ENCODE data around the gene S100A8. TPM values are rescaled to one million over a fixed set of nuclear protein-coding genes. Genes with fewer than 3 reads are reported as not detected.
"Not testable (repeated sequence)": the region's sequence is repeated elsewhere in the genome, so short reads cannot be mapped to it uniquely, and the experiment has no call there.

The S100A8 gene
- polyA plus RNA-seq, 3 donors = 4,193 to 30,135 (median 27,689) TPM

- H3K79me2 ChIP-seq (ENCODE audit: insufficient read depth, low read length) = peaks cover 11% of the 10 kb centered on the region
- not testable (repeated sequence) for DNase-seq; H3K36me3 Mint-ChIP-seq; H3K27ac ChIP-seq (ENCODE audit: low read depth in 1 of 2, low read length in 2 of 2); H4K20me1 ChIP-seq (ENCODE audit: insufficient read depth, low read length); H3K9ac ChIP-seq (ENCODE audit: insufficient read depth, low read length, poor library complexity, severe bottlenecking); H3K27me3 ChIP-seq (ENCODE audit: control insufficient read depth in 2 of 2, insufficient read depth in 2 of 2, low read length in 2 of 2); H3K9me3 Mint-ChIP-seq; H3K9me3 ChIP-seq (replicated peaks in 1 of 2; ENCODE audit: control insufficient read depth in 1 of 2, insufficient read depth in 1 of 2, low read length in 2 of 2); H3K27ac Mint-ChIP-seq; H3K4me2 ChIP-seq (replicated peaks; ENCODE audit: extremely low read depth, low read length, poor library complexity, severe bottlenecking); H3K36me3 ChIP-seq (replicated peaks in 1 of 2; ENCODE audit: control insufficient read depth in 1 of 2, insufficient read depth in 2 of 2, low read length in 2 of 2); H2AFZ ChIP-seq (ENCODE audit: insufficient read depth, low read depth, low read length, poor library complexity, severe bottlenecking); H3K4me3 ChIP-seq (replicated peaks in 1 of 3; ENCODE audit: low read depth in 2 of 3, low read length in 3 of 3)
- Mint-ChIP-seq H3K4me1 (peaks cover 40% of the 10 kb centered on the region), H3K27me3 (ENCODE audit: low read depth in 3 of 3) (peaks cover 19 to 28% (median 24%) of the 10 kb centered on the region in 3 donors), H3K4me3 (peak overlapping the region in 1 of 2 donors; percentile 13)
- WGBS (ENCODE audit: insufficient coverage) = 94% methylated on average over 4 of the region's 6 CpGs
- intact Hi-C loops (cut with micrococcal nuclease) = loop anchor here in 1 of 2 donors (2.0 kb wide), 1 partner anchor 53 kb away; no protein-coding TSS in a partner anchor
- H3K4me1 ChIP-seq (ENCODE audit: control insufficient read depth in 1 of 2, insufficient read depth in 2 of 2, low read length in 2 of 2) = peaks cover 33 to 36% of the 10 kb centered on the region in 2 donors
Observed at GRCh38 chr1:153405825-153406599, 15.1 kb upstream of the S100A8 start.

- Histone ChIP-seq H3K9ac (ENCODE audit: insufficient read depth, low read length, poor library complexity, severe bottlenecking) (no peak overlapping the region), H3K4me1 (ENCODE audit: control insufficient read depth in 1 of 2, insufficient read depth in 2 of 2, low read length in 2 of 2) (peaks cover 39 to 42% of the 10 kb centered on the region in 2 donors), H3K4me2 (replicated peaks; ENCODE audit: extremely low read depth, low read length, poor library complexity, severe bottlenecking) (no peak overlapping the region), H2AFZ (ENCODE audit: insufficient read depth, low read depth, low read length, poor library complexity, severe bottlenecking) (no peak overlapping the region), H3K27me3 (ENCODE audit: control insufficient read depth in 2 of 2, insufficient read depth in 2 of 2, low read length in 2 of 2) (no peaks in the 10 kb centered on the region), H4K20me1 (ENCODE audit: insufficient read depth, low read length) (no peaks in the 10 kb centered on the region), H3K9me3 (replicated peaks in 1 of 2; ENCODE audit: control insufficient read depth in 1 of 2, insufficient read depth in 1 of 2, low read length in 2 of 2) (no peaks in the 10 kb centered on the region), H3K4me3 (replicated peaks in 1 of 3; ENCODE audit: low read depth in 2 of 3, low read length in 3 of 3) (no peak overlapping the region), H3K36me3 (replicated peaks in 1 of 2; ENCODE audit: control insufficient read depth in 1 of 2, insufficient read depth in 2 of 2, low read length in 2 of 2) (no peaks in the 10 kb centered on the region), H3K27ac (ENCODE audit: low read depth in 1 of 2, low read length in 2 of 2) (no peak overlapping the region), H3K79me2 (ENCODE audit: insufficient read depth, low read length) (peaks cover 11% of the 10 kb centered on the region)
- DNase-seq = peak; percentile 68 to 79 (median 72)
- Mint-ChIP-seq H3K36me3 (peaks cover 0 to 2% of the 10 kb centered on the region in 2 donors), H3K27me3 (ENCODE audit: low read depth in 3 of 3) (peaks cover 14 to 21% (median 20%) of the 10 kb centered on the region in 3 donors), H3K9me3 (peaks cover 0 to 4% (median 2%) of the 10 kb centered on the region in 7 donors), H3K4me3 (peak overlapping the region in 1 of 2 donors; percentile 30), H3K4me1 (peaks cover 46% of the 10 kb centered on the region), H3K27ac (peak overlapping the region in 5 of 7 donors; percentile 8 to 67 (median 44))
- TF ChIP-seq CTCF (IDR thresholded peaks at IDR 0.05) = peak; percentile 86
- intact Hi-C loops (cut with micrococcal nuclease) = loop anchor here (1.0 to 5.0 kb wide), 3 partner anchors 47 to 93 kb away; partner anchors contain the start of gene S100A9 (in 1 of the 2)
- 57% methylated on average over 7 of the region's 15 CpGs for WGBS (ENCODE audit: insufficient coverage)
Observed at GRCh38 chr1:153404768-153405167, 13.9 kb upstream of the S100A8 start.

Measured in CD14-positive monocyte (primary cell).